Epithelial cell of esophagus (primary cell): ENCODE results near the gene PPARG.

Source experiments
- DNase-seq: peaks from one replicate; pipeline ENCODE4 v3.0.0; 2010; ENCODE audit warnings: low read depth
- H3K4me3 ChIP-seq: 2 replicates; pipeline ENCODE4 v1.5.1; 2011; ENCODE audit warnings: mild to moderate bottlenecking, low read length, control low read depth
- CTCF ChIP-seq: IDR thresholded peaks from 2 replicates; pipeline ENCODE4 v1.5.1; 2011; ENCODE audit warnings: low read depth, mild to moderate bottlenecking, low read length, control low read depth, inconsistent platforms; ENCODE audit not compliant: insufficient read depth; ENCODE audit errors: missing control alignments

PPARG gene

GRCh38 chr3:12312010-12312409, 23.1 kb downstream of the PPARG start:
- no peak for TF ChIP-seq CTCF
- DNase-seq, result peak; percentile 27
- H3K4me3 ChIP-seq, result no peak overlapping the region

- DNase-seq, result no peak
- TF ChIP-seq CTCF, result no peak
- H3K4me3 ChIP-seq, result no peak overlapping the region
Observed at GRCh38 chr3:12313519-12313918, 24.6 kb downstream of the PPARG start.

- no peak for TF ChIP-seq CTCF
- no peak overlapping the region for H3K4me3 ChIP-seq
Observed at GRCh38 chr3:12316253-12316652, 27.4 kb downstream of the PPARG start.

GRCh38 chr3:12316729-12317351, 28.0 kb downstream of the PPARG start:
- H3K4me3 ChIP-seq, result no peak overlapping the region
- DNase-seq, result no peak
- TF ChIP-seq CTCF, result no peak

More at GRCh38 chr3:12316253-12316652, 27.4 kb downstream of the PPARG start:
- no peak for DNase-seq

GRCh38 chr3:12317914-12318313, 29.0 kb downstream of the PPARG start:
- TF ChIP-seq CTCF, result no peak
- no peak for DNase-seq
- no peak overlapping the region for H3K4me3 ChIP-seq

- DNase-seq, result no peak
- H3K4me3 ChIP-seq, result no peak overlapping the region
- no peak for TF ChIP-seq CTCF
Observed at GRCh38 chr3:12318758-12319621, 30.1 kb downstream of the PPARG start.
